Kidney (tissue), 14 donors: ENCODE results near the gene MARK4. TPM values are rescaled to one million over a fixed set of nuclear protein-coding genes. Genes with fewer than 3 reads are reported as not detected.

Experiments used
- DNase-seq, 5 donors: peaks; one replicate each; pipeline ENCODE4 v3.0.0-alpha.2; 2013 to 2020
- FAIRE-seq: peaks from 2 replicates; lab custom pipeline; 2012; peaks lifted over from hg19 to GRCh38; lab: Jason Lieb, UNC
- H3K27ac ChIP-seq, 2 donors: one replicate each; pipeline ENCODE4 v1.7.0; 2013; ENCODE audit warnings: low read depth in 2 of 2, low read length in 2 of 2, inconsistent platforms in 1 of 2
- H3K27me3 ChIP-seq: one replicate; pipeline ENCODE4 v1.7.1; 2013; ENCODE audit warnings: low read length, inconsistent platforms; ENCODE audit not compliant: control insufficient read depth, insufficient read depth
- H3K36me3 ChIP-seq, 3 donors: one replicate each; pipeline versions ENCODE4 v1.7.0 to v1.7.1; 2013; ENCODE audit warnings: low read length in 3 of 3, control low read depth in 1 of 3, inconsistent platforms in 1 of 3; ENCODE audit not compliant: insufficient read depth in 3 of 3, control insufficient read depth in 2 of 3
- H3K4me1 ChIP-seq, 3 donors: one replicate each; pipeline versions ENCODE4 v1.7.0 to v1.7.1; 2013; ENCODE audit warnings: low read length in 3 of 3, inconsistent platforms in 1 of 3, low read depth in 1 of 3; ENCODE audit not compliant: control insufficient read depth in 2 of 3, insufficient read depth in 2 of 3
- H3K4me3 ChIP-seq, 3 donors: one replicate each; pipeline versions ENCODE4 v1.7.0 to v1.8.1; 2013; ENCODE audit warnings: low read length in 3 of 3, control low read depth in 1 of 3, inconsistent platforms in 1 of 3
- H3K9ac ChIP-seq, 3 donors: one replicate each; pipeline versions ENCODE4 v1.7.0 to v1.7.1; 2013; ENCODE audit warnings: low read length in 3 of 3, control low read depth in 1 of 3, inconsistent platforms in 1 of 3
- H3K9me3 ChIP-seq, 3 donors: one replicate each; pipeline versions ENCODE4 v1.7.0 to v1.7.1; 2013; ENCODE audit warnings: low read length in 3 of 3, control low read depth in 1 of 3, inconsistent platforms in 1 of 3; ENCODE audit not compliant: control insufficient read depth in 2 of 3, insufficient read depth in 1 of 3
- CTCF ChIP-seq: IDR thresholded peaks from 3 replicates; pipeline ENCODE4 v1.5.1; 2012; ENCODE audit warnings: mild to moderate bottlenecking, moderate library complexity, borderline replicate concordance; ENCODE audit not compliant: insufficient read depth; ENCODE audit errors: extremely low read depth
- intact Hi-C: fragments of 100-400 bp; cut with DNase I; formaldehyde crosslinking; loops from one replicate; pipeline ENCODE4 v1.11.1; 2022
- polyA plus RNA-seq: library from polyadenylated mRNA; stranded (reverse); fragments of 350-450 nt; fragmentation: Illumina TruSeq; extraction: RNeasy Lipid Tissue Mini Kit (QIAGEN cat#74804); gene quantifications from one replicate; pipeline ENCODE4 v1.2.3, GENCODE V29; 2014; ENCODE audit warnings: low read depth, low replicate concordance; ENCODE audit not compliant: insufficient read depth
- total RNA-seq: library from RNA; stranded (reverse); fragmentation: NEBNext Ultra II Directional; extraction: Animal tissue kit (Norgen Biotek cat#: 25700); gene quantifications from one replicate; pipeline ENCODE4 v1.2.1, GENCODE V29; 2021
- donor health status: control.
- donor health status: control.
- donor health status: control.
- donor health status: control.
- donor health status: control.
- donor health status: DM: yes; HTN: yes; CAD: no.
- donor health status: Normal renal cell carcinoma (clear cell type).

The MARK4 gene
- total and polyA plus RNA-seq, 2 donors from 2014 or later: 13.6 to 29.7 TPM

DNA sequence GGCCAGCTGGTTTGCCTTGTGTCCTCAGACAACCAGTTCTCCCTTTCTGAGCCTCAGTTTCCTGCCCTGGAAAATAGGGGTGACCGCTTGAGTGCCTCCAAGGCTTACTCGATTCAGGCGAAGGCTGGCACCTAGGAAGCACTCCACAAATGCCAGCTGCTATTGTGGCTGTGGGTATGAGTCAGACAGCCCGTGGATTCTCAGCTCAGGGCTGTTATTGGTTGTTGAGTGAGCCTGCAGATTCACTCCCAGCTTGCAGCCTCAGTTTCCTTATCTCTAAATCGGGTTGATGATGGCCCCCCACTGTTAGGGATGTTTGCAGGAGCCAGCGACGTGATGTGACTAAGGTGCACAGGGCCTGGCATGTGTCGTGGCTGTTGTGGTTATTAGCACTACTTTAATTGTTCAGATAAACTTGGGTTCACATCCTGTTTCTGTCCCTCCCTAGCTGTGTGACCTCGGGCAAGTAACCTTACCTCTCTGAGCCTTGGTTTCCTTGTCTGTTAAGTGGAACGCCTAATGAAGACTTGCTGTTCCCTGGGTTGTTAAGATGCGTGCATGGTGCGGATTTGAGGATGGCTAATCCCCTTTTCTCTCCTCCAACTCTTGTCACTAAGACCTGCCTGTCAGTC is 2.4 kb downstream of the MARK4 start:
- Histone ChIP-seq H3K4me3 (no peak overlapping the region), H3K27me3 (no peaks in the 10 kb centered on the region), H3K9me3 (no peaks in the 10 kb centered on the region), H3K36me3 (no peaks in the 10 kb centered on the region), H3K27ac (no peak overlapping the region), H3K9ac (no peak overlapping the region), H3K4me1 (peaks cover 0 to 31% (median 14%) of the 10 kb centered on the region in 3 donors)
- DNase-seq (no peak), FAIRE-seq (no peak)
- intact Hi-C loops: no loop called here
- no peak for TF ChIP-seq CTCF

DNA sequence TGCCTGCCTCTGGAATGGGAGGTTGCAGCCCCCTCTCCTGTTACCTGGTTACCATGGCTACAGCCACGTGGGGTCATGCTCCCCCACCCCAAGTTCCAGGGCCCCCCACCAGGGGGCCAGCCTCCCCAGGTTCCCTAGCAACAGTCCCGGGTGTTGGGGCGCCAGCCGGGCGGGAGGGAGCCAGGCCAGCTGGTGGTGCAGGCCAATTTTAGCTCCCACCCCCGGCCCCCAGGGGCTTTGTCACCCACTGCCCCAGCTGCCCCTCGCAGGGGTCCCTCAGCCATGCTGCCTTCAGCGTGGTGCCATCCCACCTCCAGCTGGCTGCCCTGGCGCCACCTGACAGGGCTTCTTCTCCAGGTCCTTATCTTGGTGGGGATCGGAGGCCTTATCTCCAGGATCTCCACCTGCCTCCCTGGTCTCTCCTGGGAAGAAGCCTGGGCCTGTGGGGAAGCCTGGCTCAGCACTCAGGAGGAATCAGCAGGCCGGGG is 3.0 kb downstream of the MARK4 start:
- Histone ChIP-seq H3K27ac (no peak overlapping the region), H3K9me3 (no peaks in the 10 kb centered on the region), H3K9ac (no peak overlapping the region), H3K4me3 (no peak overlapping the region), H3K4me1 (peaks cover 0 to 31% (median 14%) of the 10 kb centered on the region in 3 donors), H3K36me3 (no peaks in the 10 kb centered on the region), H3K27me3 (no peaks in the 10 kb centered on the region)
- TF ChIP-seq CTCF: no peak
- DNase-seq (no peak), FAIRE-seq (no peak)
- intact Hi-C loops: no loop called here

DNA sequence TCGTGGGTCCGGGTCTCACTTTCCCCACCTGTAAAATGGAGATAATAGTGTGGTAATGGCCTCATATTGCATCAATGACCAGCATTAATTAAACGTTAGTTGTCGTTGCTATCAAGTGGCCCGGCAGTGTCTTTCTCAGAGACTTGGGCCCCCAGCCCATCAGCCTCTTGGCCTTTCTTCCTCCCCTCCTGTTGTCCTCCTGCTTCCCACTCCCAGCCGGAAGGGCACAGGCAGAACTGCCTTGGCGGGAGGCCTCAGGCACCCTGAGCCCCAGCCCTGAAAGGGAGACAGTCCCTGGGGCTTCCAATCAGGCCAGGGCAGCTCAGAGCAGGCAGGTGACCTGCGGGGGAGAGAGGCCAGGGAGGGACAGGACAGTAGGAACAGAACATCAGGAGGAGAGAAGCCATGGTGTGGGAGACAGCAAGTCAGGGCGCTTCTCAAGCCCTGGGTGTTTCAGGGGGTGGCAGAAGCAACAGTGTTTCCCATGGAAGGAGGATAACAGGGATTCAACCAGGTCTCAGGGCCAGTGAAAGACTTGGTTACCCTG is 4.6 kb downstream of the MARK4 start:
- Histone ChIP-seq H3K4me1 (peaks cover 0 to 25% (median 11%) of the 10 kb centered on the region in 3 donors), H3K27me3 (no peaks in the 10 kb centered on the region), H3K36me3 (no peaks in the 10 kb centered on the region), H3K27ac (no peak overlapping the region), H3K9me3 (no peaks in the 10 kb centered on the region), H3K4me3 (no peak overlapping the region), H3K9ac (no peak overlapping the region)
- DNase-seq (no peak), FAIRE-seq (no peak)
- intact Hi-C loops: no loop called here
- TF ChIP-seq CTCF: no peak
